ENCODE data around the gene GPC6. TPM values are rescaled to one million over a fixed set of nuclear protein-coding genes. Genes with fewer than 3 reads are reported as not detected.

Gene GPC6
- polyA plus RNA-seq, 1 donor from 2014 or later, result 9.0 TPM

GRCh38 chr13:93539914-93540313 lies 313.3 kb downstream of the GPC6 start:
- TF ChIP-seq TAF1 (IDR thresholded peaks at IDR 0.05; ENCODE audit: low read depth) (no peak), RAD21 (conservative IDR thresholded peaks at IDR 0.05) (no peak), SMC3 (conservative IDR thresholded peaks at IDR 0.05; ENCODE audit: poor library complexity) (no peak), REST (IDR thresholded peaks at IDR 0.05; ENCODE audit: borderline replicate concordance) (no peak), MXI1 (conservative IDR thresholded peaks at IDR 0.05; ENCODE audit: poor library complexity, severe bottlenecking) (no peak), EZH2 (IDR thresholded peaks at IDR 0.05; ENCODE audit: borderline replicate concordance, insufficient read depth, low read length, poor library complexity, severe bottlenecking) (no peak), POLR2AphosphoS5 (IDR thresholded peaks at IDR 0.05) (no peak), EP300 (conservative IDR thresholded peaks at IDR 0.05; ENCODE audit: poor library complexity, severe bottlenecking) (no peak), CTCF (IDR thresholded peaks at IDR 0.05; ENCODE audit: poor library complexity, severe bottlenecking) (no peak)
- Histone ChIP-seq H3K9me2 (ENCODE audit: insufficient read depth, low read length) (no peaks in the 10 kb centered on the region), H3K4me2 (ENCODE audit: low read length) (no peak overlapping the region), H3K27ac (ENCODE audit: low read length) (no peak overlapping the region), H3K36me3 (ENCODE audit: insufficient read depth, low read length) (no peaks in the 10 kb centered on the region), H3K9me3 (ENCODE audit: low read length) (peaks cover 2% of the 10 kb centered on the region), H2AFZ (ENCODE audit: low read depth, low read length) (no peak overlapping the region), H4K20me1 (ENCODE audit: insufficient read depth) (no peaks in the 10 kb centered on the region), H3K27me3 (ENCODE audit: insufficient read depth, low read depth, low read length) (no peaks in the 10 kb centered on the region), H3F3A (ENCODE audit: insufficient read depth, low read length, poor library complexity, severe bottlenecking) (no peaks in the 10 kb centered on the region), H3K4me3 (ENCODE audit: low read length) (no peak overlapping the region), H3K9ac (ENCODE audit: low read length) (no peak overlapping the region), H3K79me2 (replicated peaks; ENCODE audit: insufficient read depth, low read length) (no peaks in the 10 kb centered on the region)

- H3K27me3 ChIP-seq (ENCODE audit: insufficient read depth, low read depth, low read length), result no peaks in the 10 kb centered on the region
- no peak overlapping the region for H2AFZ ChIP-seq (ENCODE audit: low read depth, low read length)
- no peaks in the 10 kb centered on the region for H3K9me2 ChIP-seq (ENCODE audit: insufficient read depth, low read length)
- no peak overlapping the region for H3K4me2 ChIP-seq (ENCODE audit: low read length)
- no peak for TF ChIP-seq REST (IDR thresholded peaks at IDR 0.05; ENCODE audit: borderline replicate concordance)
- no peak for TF ChIP-seq SMC3 (conservative IDR thresholded peaks at IDR 0.05; ENCODE audit: poor library complexity)
- no peak for TF ChIP-seq MXI1 (conservative IDR thresholded peaks at IDR 0.05; ENCODE audit: poor library complexity, severe bottlenecking)
- TF ChIP-seq RAD21 (conservative IDR thresholded peaks at IDR 0.05), result no peak
- TF ChIP-seq POLR2AphosphoS5 (IDR thresholded peaks at IDR 0.05), result no peak
- no peak for TF ChIP-seq CTCF (IDR thresholded peaks at IDR 0.05; ENCODE audit: poor library complexity, severe bottlenecking)
- no peak for TF ChIP-seq TAF1 (IDR thresholded peaks at IDR 0.05; ENCODE audit: low read depth)
- no peak for TF ChIP-seq EZH2 (IDR thresholded peaks at IDR 0.05; ENCODE audit: borderline replicate concordance, insufficient read depth, low read length, poor library complexity, severe bottlenecking)
- TF ChIP-seq EP300 (conservative IDR thresholded peaks at IDR 0.05; ENCODE audit: poor library complexity, severe bottlenecking), result no peak
- no peaks in the 10 kb centered on the region for H4K20me1 ChIP-seq (ENCODE audit: insufficient read depth)
- no peaks in the 10 kb centered on the region for H3K36me3 ChIP-seq (ENCODE audit: insufficient read depth, low read length)
- no peaks in the 10 kb centered on the region for H3F3A ChIP-seq (ENCODE audit: insufficient read depth, low read length, poor library complexity, severe bottlenecking)
- H3K79me2 ChIP-seq (replicated peaks; ENCODE audit: insufficient read depth, low read length), result no peaks in the 10 kb centered on the region
- H3K27ac ChIP-seq (ENCODE audit: low read length), result no peak overlapping the region
- peaks cover 2% of the 10 kb centered on the region for H3K9me3 ChIP-seq (ENCODE audit: low read length)
- no peak overlapping the region for H3K9ac ChIP-seq (ENCODE audit: low read length)
- no peak overlapping the region for H3K4me3 ChIP-seq (ENCODE audit: low read length)
Measured at GRCh38 chr13:93547886-93548285, 321.3 kb downstream of the GPC6 start.

All from neural cell (in vitro differentiated cells).